ENCODE measurements around the gene HIF1A.
"Not testable (repeated sequence)": the region's sequence is repeated elsewhere in the genome, so short reads cannot be mapped to it uniquely, and the experiment has no call there.

Gene HIF1A

DNA sequence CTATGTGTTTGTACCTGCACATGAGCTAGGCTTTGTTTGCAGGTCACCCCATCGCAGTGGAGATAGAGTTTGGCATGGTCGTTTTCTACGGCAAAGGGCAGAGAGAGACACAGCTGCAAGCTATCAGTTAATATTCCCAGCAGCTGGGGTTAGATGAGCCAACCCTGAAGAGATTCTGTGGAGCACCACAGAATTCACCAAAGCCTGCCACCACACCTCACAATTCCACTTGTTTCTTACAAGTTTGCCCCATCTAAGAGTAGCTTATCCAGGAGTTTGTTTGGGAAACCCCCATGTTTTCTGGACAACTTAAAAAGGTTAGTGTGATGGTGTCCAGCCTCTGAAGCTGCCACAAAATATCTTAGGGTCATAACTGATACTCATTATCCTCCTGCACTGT is 20.0 kb upstream of the HIF1A start:
- no peak for DNase-seq

DNA sequence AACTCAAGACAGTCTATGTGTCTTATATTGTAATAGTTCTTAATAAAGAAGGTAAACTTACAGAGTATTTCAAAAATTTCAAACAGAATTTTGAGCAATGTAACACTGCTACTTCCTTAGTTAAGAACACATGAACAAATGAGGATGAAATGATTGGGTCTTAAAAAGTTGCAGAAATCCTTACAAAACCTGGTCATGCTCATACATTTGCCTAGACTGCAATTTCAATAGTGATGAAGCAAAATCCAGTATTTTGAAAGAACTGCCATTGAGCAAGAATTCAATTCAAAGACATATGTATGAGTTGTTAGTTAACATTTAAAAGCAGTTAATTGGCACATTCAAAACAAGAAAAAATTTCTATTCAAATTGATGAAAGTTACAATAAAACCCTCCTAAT is 17.8 kb upstream of the HIF1A start:
- no peak for DNase-seq

DNA sequence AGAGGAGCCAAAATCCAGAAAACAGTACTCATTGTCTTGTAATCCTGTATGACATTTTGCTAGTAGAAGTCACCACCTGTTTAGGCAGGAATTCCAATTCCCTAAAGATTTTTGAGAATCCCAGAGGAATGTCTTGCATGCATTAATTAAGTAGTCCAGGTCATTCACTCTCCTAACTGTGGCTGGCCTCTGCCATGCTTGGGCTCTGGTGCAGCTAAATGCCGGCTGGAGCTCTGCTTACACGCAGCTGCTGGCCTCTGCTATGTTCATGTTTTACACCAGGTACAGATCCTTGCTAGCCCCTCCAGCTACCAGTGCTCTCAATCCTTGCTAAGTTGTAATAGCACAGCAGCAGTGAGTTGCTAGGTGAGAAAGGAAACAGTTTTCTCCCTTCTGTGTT is 16.3 kb upstream of the HIF1A start:
- DNase-seq: no peak

DNA sequence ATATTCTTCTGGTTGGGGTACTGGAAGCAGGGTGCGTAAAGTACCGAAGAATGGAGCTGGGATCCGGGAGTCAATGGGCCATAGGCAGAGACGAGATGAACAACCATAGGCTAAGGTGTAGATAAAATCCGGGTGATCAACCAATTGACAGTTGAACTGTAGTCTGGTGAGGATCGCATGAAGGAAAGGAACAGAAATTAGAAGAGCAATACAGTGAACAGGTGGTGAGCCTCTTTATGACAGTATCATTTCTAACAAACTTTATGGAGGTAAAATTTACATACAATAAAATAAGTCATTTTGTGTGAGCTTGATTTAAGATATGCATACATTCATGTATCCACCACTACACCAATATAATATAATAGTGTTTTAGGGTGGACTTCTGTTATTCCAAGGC is 13.9 kb upstream of the HIF1A start:
- DNase-seq: no peak

DNA sequence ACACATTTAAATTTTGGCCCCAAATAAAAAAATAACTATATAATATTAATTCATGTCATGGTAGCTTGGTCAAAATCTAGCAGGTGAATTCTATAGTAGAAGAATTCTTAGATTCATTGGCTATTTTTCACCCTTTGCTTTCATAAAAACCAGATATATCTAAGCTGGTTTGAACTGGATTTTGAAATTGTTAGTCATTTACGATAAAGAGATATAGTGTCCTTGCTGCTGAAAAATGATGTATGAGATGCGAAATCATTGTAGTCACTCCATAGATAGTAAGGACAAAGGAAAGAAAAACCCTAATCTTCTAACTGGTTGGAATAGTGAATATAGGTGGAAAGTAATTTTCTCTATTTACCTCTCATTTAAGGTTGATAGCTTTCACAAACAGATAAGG is 12.2 kb upstream of the HIF1A start:
- no peak for DNase-seq

DNA sequence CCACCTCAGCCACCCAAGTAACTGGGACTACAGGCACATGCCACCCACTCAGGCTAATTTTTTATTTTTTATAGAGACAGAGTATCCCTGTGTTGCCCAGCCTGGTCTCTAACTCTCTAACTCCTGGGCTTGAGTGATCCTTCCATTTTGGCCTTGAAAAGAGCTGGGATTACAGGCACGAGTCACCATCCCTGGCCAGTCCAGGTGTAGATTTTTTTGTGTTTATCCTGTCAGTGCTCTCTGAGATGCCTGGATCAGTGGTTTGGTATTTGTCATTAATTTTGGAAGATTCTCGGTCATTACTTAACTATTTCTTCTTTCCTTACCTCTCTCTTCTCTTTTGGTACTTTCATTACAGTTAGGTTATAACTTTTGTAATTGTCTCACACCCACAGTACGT is 5.3 kb upstream of the HIF1A start:
- no peak for DNase-seq

DNA sequence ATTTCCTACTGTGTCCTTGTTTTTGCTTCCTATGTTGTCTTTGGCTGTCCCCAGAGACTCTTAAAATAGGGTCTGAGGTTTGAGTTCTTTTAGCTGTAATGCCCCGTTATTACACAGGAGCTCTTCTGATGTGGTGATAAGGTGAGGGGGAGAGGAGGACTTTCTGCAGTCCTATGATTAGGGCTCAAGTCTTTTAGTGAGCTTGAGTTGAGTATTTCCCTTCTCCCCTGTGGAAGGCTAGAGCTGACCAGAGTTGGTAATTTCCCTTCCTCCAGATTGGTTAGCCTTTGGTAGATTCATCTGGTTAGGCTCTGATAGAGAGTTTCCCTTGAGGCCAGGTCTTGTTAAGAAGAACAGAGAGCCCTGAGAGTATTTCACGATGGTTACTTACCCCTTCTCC is 4.3 kb upstream of the HIF1A start:
- DNase-seq: no peak

DNA sequence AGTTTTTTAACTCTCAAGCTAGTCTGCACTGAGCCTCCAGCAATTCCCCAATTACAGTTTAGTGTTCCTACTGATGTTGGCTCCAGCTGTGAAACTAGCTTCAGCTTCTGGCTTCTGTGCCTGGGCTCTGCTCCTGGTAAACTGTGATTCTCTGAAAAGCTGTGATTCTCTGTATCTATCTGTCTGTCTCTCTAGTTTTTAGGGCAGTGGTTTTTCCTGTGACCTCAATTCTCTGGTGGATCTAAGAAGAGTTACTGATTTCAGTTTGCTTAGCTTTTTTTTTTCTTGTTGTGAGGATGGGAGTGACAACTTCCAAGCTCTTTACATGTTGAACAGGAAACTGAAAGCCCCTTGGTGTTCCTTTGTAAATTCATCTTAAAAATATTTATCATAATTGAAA is 3.8 kb upstream of the HIF1A start:
- no peak for DNase-seq

DNA sequence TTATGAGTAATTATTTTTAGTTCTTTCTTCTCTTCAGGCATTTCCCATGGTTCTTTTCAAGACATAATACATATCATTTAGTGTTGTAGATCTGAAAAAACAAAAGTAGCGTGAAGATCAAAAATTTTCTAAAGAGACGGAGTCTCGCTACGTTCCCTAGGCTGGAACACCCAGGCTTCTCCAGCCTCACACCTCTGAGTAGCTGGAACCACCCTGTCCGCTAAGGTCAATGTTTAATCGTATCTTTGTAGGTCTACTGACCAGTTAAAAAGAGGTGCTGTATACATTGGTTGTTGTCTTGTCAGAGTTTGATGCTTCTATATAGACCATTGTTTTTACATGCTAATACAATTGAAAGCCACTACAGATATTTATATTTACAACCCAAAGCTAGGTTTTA is 1.3 kb upstream of the HIF1A start:
- DNase-seq: no peak

DNA sequence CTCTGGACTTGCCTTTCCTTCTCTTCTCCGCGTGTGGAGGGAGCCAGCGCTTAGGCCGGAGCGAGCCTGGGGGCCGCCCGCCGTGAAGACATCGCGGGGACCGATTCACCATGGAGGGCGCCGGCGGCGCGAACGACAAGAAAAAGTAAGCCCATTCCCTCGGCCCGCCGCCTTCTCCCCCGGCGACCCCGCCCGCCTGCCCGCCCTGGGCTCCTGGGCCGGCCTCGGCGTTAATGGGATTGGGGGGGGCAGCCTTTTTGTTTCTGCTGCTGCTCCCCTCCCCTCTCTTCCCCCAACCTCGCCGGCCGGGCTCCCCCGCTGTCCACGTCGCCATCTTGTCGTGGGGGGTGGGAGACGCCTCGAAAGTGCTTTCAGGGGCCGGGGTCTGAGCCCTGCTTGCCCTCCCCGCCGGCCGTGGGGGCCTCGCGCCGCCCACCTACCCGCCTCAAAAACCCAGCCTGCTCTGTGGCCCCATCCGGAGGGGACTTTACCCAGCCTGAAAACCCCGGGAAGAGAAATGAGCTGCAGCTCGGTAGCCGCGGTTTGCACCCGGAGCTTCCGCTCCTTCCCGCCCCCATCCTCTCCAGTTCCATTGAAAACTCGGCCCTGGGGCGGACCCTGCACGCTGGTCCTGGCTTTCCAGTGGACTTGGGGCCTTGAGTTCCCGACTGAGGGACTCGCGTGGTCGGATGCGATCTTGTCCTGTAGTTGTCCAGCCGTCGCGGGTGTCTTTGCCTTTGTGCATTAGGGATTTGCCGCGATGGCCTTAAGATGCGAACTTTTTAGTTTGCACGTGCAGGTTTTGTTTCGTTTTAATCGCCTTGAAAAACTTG is 598 bp downstream of the HIF1A start:
- peak in 3 of 4 experiments; percentile 27 to 38 (median 34) for DNase-seq

DNA sequence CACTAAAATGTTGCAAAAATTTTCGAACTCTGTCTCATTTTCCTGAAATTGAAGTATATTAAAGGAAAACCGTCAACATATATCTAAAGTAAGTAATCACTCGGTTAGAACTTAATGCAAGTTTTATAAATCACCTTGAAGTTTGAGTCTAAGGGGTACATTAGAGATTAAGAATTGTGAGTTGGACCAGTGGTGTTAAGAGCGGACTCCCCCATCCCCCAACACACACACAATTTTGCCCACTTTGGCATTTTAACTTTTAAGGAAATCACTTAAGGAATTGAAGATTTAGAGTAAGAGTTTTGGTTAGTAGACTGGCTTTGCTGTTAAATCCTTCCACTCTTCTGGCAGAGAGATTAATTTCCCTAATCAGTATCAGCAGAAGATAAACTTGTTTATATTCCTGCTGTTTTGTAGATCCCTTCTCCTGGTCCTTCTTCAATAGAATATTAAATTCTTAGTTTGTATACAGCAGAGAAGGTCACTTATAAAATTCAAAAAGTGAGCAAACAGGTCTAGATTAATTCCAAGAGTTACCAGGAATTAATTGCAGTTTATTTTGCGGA is 1.5 kb downstream of the HIF1A start:
- DNase-seq: no peak

DNA sequence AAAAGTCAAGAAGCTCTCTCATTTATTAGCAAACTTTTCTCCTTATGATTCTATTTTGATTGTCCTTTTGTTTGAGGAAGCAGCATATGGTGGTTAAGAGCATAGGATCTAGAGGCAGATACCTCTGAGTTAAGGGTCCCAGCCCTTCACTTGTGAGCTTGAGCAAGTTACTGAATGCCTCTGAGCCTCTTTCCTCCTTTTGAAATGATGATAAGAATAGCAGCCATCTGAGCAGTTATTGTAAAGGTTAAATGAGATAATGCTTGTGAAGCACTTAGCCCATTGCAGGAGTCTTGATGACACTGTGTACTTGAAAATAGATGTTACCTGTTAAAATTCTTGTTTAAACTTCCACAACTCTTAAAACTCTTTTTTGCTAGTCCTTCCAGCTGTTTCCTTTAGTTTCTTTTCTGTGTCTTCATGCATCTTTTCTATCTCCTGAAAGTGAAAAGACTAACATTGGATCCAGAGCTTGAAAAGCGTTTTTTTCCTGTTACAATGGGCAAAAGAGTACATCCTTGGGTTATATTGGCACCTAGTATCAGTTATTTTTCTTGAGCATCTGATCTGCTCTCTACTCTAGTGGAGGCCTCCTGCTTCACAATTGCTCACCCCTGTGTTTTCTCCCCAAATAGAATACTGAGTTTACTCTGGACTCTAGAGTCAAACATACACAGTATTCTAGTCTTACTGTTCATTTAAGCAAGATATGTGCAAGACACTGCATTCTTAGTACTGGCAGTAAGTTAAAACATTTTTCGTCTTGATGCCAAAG is 3.1 kb downstream of the HIF1A start:
- DNase-seq: no peak

DNA sequence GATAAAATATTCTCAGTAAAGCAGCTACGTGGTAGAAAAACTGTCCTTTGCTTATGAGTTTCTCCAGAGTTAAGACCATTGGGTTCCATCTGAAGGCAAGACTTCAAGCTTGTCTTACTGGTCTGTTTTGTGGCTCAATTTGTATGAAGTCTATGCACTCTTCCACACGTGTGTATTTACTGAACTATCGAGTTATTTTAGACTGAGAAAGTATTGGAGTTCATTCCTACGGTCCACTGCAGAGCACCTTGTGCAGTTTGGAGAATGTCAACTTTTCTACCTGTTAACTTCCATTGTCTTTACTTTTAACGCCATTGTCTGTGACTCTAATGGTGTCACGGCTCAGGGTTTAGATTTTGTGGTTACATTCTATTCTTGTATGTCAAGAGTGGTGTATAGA is 3.7 kb downstream of the HIF1A start:
- DNase-seq: no peak

DNA sequence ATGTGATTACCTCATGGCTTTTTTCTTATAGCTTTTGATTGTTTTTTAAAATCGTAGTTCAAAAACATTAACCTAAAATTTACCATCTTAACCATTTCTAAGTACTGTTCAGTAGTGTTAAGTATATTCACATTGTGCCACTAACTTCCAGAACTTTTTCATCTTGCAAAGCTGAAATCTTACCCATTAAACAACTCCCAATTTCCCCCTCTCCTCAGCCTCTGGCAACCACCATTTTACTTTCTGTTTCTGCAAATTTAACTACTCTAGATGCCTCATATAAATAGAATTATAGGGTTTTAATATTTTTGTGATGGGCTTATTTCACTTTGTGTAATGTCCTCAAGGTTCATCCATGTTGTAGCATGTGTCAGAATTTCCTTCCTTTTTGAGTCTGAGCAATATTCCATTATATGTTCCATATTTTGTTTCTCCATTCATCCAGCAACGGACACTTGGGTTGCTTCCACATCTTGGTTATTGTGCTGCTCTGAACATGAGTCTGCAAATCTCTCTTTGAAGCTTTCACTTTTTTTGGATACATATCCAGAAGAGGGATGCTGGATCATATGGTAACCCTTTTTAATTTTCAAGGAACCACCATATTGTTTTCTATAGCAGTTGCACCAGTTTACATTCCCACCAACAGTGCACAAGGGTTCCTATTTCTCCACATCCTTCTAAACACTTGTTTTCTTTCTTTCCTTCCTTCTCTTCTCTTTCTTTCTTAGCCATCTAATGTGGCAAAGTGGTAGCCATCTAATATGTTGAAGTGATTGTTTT is 5.0 kb downstream of the HIF1A start:
- DNase-seq: no peak

DNA sequence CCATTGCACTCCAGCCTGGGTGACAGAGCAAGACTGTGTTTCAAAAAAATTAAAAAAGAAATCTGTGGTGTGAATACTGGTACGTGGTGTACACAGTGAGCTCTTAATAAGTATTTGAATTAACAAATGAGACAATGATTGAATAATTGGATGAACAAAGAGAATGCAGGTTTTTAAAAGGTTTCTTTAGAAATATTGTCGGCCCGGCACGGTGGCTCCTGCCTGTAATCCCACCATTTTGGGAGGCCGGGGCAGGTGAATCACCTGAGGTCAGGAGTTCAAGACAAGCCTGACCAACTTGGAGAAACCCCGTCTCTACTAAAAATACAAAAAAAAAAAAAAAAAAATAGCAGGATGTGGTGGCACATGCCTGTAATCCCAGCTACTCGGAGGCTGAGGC is 6.6 kb downstream of the HIF1A start:
- DNase-seq: no peak

DNA sequence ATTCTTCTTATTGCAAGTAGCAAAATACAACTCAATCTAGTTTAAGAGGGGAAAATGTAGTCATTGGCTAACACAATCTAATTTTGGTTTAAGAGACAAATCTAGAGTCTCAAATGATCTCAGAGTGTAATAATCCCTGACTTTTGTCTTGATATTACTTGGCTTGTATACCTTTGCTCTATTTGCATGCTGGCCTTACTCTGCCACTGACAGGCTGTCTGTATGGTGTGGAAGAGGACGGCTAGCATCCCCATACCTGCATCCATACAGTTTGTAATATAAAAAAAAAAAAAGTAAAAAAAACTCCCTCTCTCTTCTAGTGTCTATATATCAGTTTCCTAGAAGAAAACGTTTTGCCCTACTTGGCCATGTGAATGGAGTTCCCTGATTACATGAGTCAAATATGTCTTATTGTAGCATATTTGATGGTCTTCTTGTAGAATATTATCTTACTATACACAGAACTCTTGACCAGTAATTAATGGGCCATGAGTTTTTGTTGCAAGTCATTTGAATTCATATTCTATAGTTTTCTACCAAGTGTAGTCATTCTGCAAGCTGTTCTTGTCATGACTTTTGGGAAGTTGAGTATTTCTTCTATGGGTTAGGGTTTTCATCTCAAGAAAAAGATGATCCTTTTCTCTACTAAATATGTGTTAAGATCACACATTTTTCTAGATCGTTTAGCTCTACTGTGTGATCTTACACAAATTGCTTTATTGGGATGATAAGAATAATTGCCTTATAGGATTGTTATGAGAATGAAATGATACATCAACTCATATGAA is 8.2 kb downstream of the HIF1A start:
- DNase-seq: no peak

DNA sequence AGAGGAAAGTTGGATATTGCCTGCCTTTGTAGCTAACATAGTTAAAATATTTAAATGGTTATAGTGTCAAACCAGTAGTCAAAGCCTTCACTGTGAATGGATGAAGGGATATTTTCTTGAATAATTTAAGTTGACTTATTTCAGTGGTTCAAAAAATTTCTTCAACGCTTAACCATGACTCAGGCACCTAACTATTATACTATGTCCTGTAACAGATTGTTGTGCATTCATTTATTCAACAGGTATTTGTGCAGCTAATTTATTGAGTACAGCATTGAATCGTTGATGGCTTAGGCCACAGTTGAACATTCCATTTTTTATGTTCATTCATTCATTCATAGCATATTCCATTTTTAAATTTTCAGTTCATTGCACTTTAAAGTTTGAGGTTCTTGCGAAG is 9.2 kb downstream of the HIF1A start:
- DNase-seq: no peak

DNA sequence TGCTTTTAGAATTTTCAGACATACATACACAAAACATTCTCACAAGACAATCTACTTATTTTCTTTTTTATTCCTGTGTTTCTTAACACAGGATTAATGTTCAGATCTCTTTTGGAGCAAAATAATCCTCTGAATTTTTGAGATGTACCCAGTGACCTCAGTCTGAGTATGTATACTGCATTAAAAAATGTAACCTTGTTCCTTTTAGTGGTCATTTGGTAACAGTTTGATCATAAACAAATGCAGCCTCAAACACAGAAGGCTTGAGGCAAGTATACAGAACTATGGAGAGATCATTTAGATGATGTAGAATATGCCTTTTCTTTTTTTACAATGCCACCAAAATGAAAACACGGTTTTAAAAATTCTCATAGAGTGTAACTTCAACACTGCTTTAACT is 9.7 kb downstream of the HIF1A start:
- DNase-seq: no peak

DNA sequence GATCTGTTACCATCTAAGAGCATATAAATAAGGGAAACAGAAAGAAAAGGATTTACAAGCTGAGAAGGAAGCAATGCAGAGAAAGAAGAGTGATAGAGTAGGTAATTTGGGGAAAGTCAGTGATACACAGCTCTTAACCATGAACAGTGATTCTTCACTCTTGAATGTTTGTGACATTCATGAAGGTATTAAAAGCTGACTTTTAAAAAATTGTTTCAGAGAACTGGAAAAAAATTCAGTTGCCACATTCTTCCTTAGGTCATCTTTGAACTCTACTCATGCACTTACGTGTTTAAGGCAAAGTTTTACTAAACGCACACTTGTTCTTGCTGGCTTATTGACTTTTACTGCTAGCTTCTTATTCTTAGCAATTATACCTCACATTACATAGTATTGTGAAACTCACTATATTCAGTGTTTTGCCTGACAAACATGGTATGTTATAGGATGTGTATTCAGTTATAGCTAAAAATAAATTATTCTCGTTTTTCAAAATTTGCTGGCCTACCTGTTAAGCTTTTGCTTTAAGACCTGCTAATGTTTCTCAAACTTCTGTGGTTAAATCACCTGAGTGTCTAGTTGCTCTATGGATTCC is 10.9 kb downstream of the HIF1A start:
- DNase-seq: no peak

DNA sequence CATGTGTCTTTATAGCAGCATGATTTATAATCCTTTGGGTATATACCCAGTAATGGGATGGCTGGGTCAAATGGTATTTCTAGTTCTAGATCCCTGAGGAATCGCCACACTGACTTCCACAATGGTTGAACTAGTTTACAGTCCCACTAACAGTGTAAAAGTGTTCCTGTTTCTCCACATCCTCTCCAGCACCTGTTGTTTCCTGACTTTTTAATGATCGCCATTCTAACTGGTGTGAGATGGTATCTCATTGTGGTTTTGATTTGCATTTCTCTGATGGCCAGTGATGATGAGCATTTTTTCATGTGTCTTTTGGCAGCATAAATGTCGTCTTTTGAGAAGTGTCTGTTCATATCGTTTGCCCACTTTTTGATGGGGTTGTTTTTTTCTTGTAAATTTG is 12.5 kb downstream of the HIF1A start:
- not testable (repeated sequence) for DNase-seq

DNA sequence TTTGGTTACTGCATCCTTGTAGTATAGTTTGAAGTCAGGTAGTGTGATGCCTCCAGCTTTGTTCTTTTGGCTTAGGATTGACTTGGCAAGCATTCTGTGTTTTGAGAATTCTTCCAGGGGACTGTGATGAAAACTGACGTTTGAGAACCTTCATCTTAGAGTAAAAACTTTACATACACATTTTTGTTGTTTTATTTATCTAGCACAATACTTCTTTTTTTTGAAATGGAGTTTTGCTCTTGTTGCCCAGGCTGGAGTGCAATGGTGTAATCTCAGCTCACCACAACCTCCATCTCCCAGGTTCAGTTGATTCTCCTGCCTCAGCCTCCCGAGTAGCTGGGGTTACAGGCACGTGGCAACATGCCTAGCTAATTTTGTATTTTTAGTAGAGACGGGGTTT is 13.4 kb downstream of the HIF1A start:
- DNase-seq: not testable (repeated sequence)

All from activated naive CD4-positive, alpha-beta T cell (primary cell).